ENCODE data around the gene HNRNPC. TPM values are rescaled to one million over a fixed set of nuclear protein-coding genes. Genes with fewer than 3 reads are reported as not detected.

HNRNPC gene
- total RNA-seq, 2 experiments from 2014 or later: 684 to 863 TPM

DNA sequence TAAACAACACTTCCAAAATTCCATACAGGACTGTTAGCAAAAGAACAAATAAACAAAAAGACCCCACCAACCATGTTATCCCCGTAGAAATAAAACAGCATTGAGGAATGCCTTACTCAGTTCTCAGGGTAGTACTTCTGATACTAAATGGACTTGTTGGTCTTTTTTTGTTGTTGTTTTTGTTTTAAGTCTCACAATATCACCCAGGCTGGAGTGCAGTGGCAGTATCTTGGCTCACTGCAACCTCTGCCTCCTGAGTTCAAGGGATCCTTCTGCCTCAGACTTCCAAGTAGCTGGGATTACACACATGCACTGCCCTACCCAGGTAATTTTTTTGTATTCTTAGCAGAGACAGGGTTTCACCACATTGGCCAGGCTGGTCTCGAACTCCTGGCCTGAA lies 17.1 kb downstream of the HNRNPC start:
- DNase-seq: no peak
- Mint-ChIP-seq H3K27me3 (no peaks in the 10 kb centered on the region), H3K27ac (no peak overlapping the region), H3K4me3 (no peak overlapping the region), H3K4me1 (peaks cover 56% of the 10 kb centered on the region), H3K36me3 (ENCODE audit: low read depth) (peaks cover 75% of the 10 kb centered on the region), H3K9me3 (no peaks in the 10 kb centered on the region)
- POLR2A ChIA-PET: no interaction called here
- CTCF ChIA-PET: no interaction called here

DNA sequence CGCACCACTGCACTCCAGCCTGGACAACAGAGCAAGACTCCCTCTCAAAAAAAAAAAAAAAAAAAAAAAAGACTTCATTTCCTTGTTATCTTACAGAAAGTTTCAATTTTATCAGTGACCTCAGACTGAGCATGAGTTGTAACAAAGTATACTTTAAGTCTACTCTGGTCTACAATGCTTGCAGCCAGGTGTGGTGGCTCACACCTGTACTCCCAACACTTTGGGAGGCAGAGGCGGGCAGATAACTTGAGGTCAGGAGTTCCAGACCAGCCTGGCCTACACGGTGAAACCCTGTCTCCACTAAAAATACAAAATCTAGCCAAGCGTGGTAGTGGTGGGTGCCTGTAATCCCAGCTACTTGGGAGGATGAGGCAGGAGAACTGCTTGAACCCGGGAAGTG lies 18.0 kb downstream of the HNRNPC start:
- H3K4me1 Mint-ChIP-seq: peaks cover 53% of the 10 kb centered on the region
- CTCF ChIA-PET: no interaction called here
- H3K4me3 Mint-ChIP-seq: no peak overlapping the region
- no peaks in the 10 kb centered on the region for H3K27me3 Mint-ChIP-seq
- no peaks in the 10 kb centered on the region for H3K9me3 Mint-ChIP-seq
- peaks cover 76% of the 10 kb centered on the region for H3K36me3 Mint-ChIP-seq (ENCODE audit: low read depth)
- no peak overlapping the region for H3K27ac Mint-ChIP-seq
- POLR2A ChIA-PET: no interaction called here
- no peak for DNase-seq

DNA sequence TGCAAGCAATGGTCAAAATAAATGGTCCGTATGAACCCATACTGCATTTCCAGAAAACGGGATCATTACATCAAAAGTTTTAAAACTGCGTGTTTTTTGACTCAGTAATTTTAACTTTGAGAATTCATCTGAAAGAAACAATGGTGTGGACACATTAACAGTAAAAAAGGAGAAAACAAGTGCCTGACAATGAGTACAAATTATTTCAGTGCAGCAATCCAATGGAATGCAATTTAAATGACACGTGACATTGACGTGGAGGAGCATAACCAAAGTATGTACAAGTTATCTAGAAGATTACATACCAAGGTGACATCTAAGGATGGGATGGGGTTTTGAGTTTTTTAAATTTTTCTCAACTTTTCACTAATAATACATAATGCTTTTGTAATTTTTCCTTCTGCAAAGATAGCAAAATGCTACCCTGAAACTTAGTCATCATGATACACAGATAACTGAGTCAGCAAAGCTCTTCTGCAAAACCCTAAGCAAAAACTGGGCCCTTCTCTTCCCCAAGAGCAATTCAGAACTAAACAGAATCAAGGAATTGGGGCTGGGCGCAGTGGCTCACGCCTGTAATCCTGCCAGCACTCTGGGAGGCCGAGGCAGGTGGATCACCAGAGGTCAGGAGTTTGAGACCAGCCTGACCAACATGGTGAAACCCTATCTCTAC lies 20.4 kb downstream of the HNRNPC start:
- Mint-ChIP-seq H3K27ac (no peak overlapping the region), H3K4me1 (peaks cover 50% of the 10 kb centered on the region), H3K9me3 (no peaks in the 10 kb centered on the region), H3K36me3 (ENCODE audit: low read depth) (peaks cover 68% of the 10 kb centered on the region), H3K27me3 (no peaks in the 10 kb centered on the region), H3K4me3 (no peak overlapping the region)
- DNase-seq: no peak
- ChIA-PET CTCF (no interaction called here), POLR2A (interaction anchor here (0.7 kb wide), 1 partner anchor 9 kb away, joined by 3 read pairs; no protein-coding TSS in a partner anchor)

DNA sequence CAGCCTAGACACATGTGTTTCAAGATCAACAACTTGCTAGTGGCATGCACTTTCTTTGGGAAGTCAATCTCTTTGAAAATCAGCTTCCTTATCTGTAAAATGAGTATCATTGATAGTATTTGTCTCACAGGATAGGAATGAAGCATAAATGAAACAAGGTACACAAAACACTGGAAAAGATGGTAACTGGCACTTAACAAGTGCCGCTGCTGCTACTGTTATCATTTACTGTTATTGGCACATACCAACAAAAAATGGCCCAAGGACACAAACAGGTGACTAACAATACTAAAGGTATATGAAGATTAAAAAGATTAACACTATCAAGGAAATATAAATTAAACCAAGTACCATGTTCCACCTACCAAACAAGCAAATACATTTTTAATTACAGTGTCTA lies 20.9 kb downstream of the HNRNPC start:
- ChIA-PET CTCF (interaction anchor here (1.2 to 1.3 kb wide), 2 partner anchors 9 to 17 kb away, joined by 3 to 4 read pairs; no protein-coding TSS in a partner anchor), POLR2A (no interaction called here)
- Mint-ChIP-seq H3K4me3 (no peak overlapping the region), H3K27ac (no peak overlapping the region), H3K27me3 (no peaks in the 10 kb centered on the region), H3K36me3 (ENCODE audit: low read depth) (peaks cover 64% of the 10 kb centered on the region), H3K9me3 (no peaks in the 10 kb centered on the region), H3K4me1 (peaks cover 47% of the 10 kb centered on the region)
- no peak for DNase-seq

DNA sequence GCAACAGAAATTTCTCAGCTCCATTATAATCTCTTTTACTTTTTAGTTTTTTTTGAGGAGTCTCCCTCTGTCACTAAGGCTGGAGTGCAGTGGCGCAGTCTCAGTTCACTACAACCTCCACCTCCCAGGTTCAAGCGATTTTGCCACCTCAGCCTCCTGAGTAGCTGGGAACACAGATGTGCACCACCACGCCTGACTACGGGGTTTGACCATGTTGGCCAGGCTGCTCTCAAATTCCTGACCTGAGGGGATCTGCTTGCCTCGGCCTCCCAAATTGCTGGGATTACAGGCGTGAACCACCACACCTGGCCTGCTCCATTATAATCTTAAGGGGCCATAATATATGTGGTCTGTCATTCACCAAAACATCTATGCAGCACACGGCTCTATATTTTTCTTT lies 23.4 kb downstream of the HNRNPC start:
- Mint-ChIP-seq H3K4me1 (peaks cover 52% of the 10 kb centered on the region), H3K27ac (no peak overlapping the region), H3K9me3 (no peaks in the 10 kb centered on the region), H3K36me3 (ENCODE audit: low read depth) (peaks cover 52% of the 10 kb centered on the region), H3K27me3 (no peaks in the 10 kb centered on the region), H3K4me3 (no peak overlapping the region)
- CTCF ChIA-PET: interaction anchor here (0.6 to 1.5 kb wide), 4 partner anchors 10 to 262 kb away, joined by 3 to 4 read pairs (median 4); no protein-coding TSS in a partner anchor
- DNase-seq: no peak
- POLR2A ChIA-PET: no interaction called here

DNA sequence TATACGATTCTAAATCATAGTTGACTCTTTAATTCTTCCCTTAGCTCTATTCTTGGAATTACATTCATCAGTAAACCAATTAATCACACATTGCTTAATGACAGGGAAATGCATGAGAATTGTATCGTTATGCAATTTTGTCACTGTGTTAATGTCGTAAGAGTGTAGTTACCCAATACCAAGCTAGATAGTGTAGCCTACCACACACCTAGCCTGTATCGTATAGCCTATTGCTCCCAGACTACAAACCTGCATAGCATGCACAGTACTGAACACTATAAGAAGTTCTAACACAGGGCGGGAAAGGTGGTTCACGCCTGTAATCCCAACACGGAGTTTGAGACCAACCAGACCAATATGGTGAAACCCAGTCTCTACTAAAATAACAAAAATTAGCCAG lies 24.7 kb downstream of the HNRNPC start:
- H3K9me3 Mint-ChIP-seq: no peaks in the 10 kb centered on the region
- H3K27ac Mint-ChIP-seq: no peak overlapping the region
- ChIA-PET POLR2A (interaction anchor here (0.6 kb wide), 2 partner anchors 21 to 52 kb away, joined by 3 read pairs; no protein-coding TSS in a partner anchor), CTCF (no interaction called here)
- H3K4me1 Mint-ChIP-seq: peaks cover 49% of the 10 kb centered on the region
- DNase-seq: no peak
- no peaks in the 10 kb centered on the region for H3K27me3 Mint-ChIP-seq
- peaks cover 46% of the 10 kb centered on the region for H3K36me3 Mint-ChIP-seq (ENCODE audit: low read depth)
- no peak overlapping the region for H3K4me3 Mint-ChIP-seq

DNA sequence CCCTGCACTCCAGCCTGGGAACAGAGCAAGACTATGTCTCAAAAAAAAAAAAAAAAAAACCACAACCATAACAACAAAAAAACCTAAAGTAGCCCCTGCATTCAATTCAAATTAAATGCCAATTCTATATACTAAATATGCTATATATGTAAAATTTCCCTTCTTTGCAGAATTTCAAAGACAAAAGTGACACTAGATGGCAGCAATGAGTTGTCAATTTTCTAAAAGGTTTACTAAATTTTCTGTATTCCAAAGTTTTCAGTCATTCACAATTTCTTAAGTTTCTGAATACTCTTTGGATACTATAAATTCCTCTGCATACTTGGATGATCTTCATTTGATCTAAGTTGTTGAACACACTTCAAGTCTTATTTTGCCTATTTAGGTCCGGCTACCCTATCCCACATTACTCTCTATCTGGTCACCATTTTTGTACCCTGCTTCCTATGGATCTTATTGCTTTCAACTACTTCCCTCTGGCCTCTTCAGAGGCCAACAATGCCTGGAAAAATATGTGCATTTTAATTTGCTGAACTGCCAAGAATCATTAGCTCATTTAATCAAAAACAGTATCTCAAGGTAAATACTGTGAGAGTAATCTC lies 27.9 kb downstream of the HNRNPC start:
- Mint-ChIP-seq H3K27ac (peak overlapping the region; percentile 65), H3K4me1 (peaks cover 57% of the 10 kb centered on the region), H3K36me3 (ENCODE audit: low read depth) (peaks cover 46% of the 10 kb centered on the region), H3K4me3 (no peak overlapping the region), H3K27me3 (no peaks in the 10 kb centered on the region), H3K9me3 (no peaks in the 10 kb centered on the region)
- CTCF ChIA-PET: interaction anchor here (1.0 to 3.3 kb wide), 4 partner anchors 13 to 25 kb away, joined by 3 to 14 read pairs (median 3); no protein-coding TSS in a partner anchor
- POLR2A ChIA-PET: interaction anchor here (0.6 kb wide), 1 partner anchor 9 kb away, joined by 3 read pairs; no protein-coding TSS in a partner anchor
- peak; percentile 25 for DNase-seq

DNA sequence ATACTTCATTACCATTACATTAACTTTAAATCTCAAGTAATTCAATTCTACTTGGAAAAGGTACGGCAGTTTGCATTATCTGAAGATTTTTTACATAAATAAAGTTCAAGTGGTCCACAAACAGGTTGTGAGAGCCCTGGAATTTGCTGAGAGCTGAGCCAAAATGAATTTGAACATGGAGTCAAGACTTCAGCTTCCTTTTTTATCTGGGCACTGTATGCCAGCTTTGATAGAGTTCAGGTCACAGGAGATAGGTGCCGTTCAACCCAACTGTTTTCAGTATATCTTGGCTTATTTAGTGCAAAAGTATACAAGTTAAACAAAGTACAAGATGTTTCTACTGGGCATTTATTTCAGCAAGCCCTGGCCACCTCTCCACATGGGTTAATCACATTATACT lies 28.8 kb downstream of the HNRNPC start:
- Mint-ChIP-seq H3K9me3 (no peaks in the 10 kb centered on the region), H3K4me1 (peaks cover 64% of the 10 kb centered on the region), H3K4me3 (no peak overlapping the region), H3K27me3 (no peaks in the 10 kb centered on the region), H3K27ac (no peak overlapping the region), H3K36me3 (ENCODE audit: low read depth) (peaks cover 49% of the 10 kb centered on the region)
- no peak for DNase-seq
- ChIA-PET POLR2A (no interaction called here), CTCF (interaction anchor here (0.7 to 3.3 kb wide), 4 partner anchors 9 to 31 kb away, joined by 3 to 14 read pairs (median 4); no protein-coding TSS in a partner anchor)

DNA sequence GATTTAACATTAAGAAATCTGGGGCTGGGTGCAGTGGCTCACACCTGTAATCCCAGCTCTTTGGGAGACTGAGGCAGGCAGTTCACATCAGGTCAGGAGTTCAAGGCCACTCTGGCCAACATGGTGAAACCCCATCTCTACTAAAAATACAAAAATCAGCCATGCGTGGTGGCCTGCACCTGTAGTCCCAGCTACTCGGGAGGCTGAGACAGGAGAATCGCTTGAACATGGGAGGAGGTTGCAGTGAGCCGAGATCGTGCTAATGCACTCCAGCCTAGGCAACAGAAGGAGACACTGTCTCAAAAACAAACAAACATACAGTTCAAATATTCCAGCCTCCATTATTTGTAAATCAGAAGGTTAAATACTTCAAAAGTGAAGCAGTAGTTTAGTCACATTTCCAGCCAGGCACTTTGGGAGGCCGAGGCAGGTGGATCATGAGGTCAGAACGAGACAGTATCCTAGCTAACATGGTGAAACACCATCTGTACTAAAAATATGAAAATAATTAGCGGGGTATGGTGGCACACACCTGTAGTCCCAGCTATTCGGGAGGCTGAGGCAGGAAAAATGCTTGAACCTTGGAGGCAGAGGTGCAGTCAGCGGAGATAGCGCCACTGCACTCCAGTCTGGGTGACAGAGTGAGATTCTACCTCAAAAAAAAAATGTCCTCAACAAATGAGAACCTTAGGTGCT lies 30.3 kb downstream of the HNRNPC start:
- ChIA-PET POLR2A (no interaction called here), CTCF (interaction anchor here (0.7 to 3.3 kb wide), 5 partner anchors 11 to 226 kb away, joined by 3 to 14 read pairs (median 3); no protein-coding TSS in a partner anchor)
- no peaks in the 10 kb centered on the region for H3K27me3 Mint-ChIP-seq
- peaks cover 73% of the 10 kb centered on the region for H3K4me1 Mint-ChIP-seq
- H3K36me3 Mint-ChIP-seq (ENCODE audit: low read depth): peaks cover 54% of the 10 kb centered on the region
- H3K27ac Mint-ChIP-seq: no peak overlapping the region
- H3K4me3 Mint-ChIP-seq: no peak overlapping the region
- DNase-seq: no peak
- H3K9me3 Mint-ChIP-seq: no peaks in the 10 kb centered on the region

DNA sequence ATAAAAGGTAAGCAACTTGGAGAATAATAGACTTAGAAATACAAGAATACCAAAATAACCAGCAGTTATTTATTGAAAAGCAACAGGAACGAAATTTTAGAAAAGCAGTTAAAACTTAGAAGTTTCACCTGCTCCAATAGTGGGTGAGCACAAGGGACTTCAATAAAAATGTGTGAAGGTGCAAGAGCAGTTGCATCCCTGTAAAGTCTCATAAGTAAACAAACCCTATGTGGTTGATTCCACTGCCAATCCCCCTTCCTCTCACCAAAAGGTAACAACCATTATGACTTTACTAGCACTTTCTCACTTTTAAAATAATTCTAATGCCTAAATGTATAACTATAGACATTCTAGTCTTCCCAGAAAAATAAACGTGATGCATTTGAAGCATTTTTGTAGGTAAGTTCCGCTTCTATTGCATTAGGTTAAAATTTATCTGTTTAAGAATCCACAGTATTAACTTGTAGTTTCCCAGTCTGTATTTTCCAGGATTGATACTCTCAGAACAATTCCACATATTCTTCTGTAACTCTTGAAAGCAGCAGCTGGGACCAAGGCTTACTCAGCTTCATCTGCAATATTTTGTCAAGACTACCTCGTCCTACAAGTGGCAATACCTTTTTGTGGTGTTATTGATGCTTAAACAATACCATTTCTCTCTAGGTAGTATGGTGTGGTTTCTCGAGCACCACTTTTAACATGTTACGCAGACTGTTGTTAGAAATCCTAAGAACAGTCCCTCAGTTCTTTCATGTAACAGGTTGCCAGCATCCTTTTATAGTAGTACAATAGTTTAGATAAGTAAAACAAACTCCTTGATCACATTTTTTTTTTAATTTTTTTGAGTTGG lies 32.1 kb downstream of the HNRNPC start:
- ChIA-PET POLR2A (no interaction called here), CTCF (no interaction called here)
- Mint-ChIP-seq H3K9me3 (no peaks in the 10 kb centered on the region), H3K36me3 (ENCODE audit: low read depth) (peaks cover 60% of the 10 kb centered on the region), H3K27ac (peak overlapping the region; percentile 19), H3K4me1 (peaks cover 83% of the 10 kb centered on the region), H3K27me3 (no peaks in the 10 kb centered on the region), H3K4me3 (no peak overlapping the region)
- DNase-seq: no peak

DNA sequence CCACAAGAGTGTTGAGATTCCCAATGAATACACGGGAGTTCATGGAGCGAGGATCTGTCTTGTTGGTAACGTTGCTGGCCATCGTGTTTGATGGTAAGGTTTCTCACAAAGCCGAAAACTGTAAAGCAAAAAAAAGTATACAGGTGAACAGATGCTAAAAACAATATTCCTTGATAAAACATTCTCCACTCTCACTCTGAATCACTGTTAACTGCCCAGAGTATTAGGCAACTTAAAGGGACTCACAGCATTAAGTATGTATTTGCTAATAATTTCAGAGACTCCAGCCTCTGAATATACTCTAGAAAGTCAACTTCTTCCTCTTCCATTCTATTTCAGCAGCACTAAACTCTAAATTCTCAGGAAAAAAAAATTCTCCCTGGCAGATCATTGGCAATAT lies 35.1 kb downstream of the HNRNPC start:
- H3K27ac Mint-ChIP-seq: no peak overlapping the region
- H3K4me3 Mint-ChIP-seq: no peak overlapping the region
- H3K9me3 Mint-ChIP-seq: no peaks in the 10 kb centered on the region
- H3K27me3 Mint-ChIP-seq: no peaks in the 10 kb centered on the region
- POLR2A ChIA-PET: no interaction called here
- CTCF ChIA-PET: no interaction called here
- H3K4me1 Mint-ChIP-seq: peaks cover 95% of the 10 kb centered on the region
- peaks cover 72% of the 10 kb centered on the region for H3K36me3 Mint-ChIP-seq (ENCODE audit: low read depth)
- no peak for DNase-seq

DNA sequence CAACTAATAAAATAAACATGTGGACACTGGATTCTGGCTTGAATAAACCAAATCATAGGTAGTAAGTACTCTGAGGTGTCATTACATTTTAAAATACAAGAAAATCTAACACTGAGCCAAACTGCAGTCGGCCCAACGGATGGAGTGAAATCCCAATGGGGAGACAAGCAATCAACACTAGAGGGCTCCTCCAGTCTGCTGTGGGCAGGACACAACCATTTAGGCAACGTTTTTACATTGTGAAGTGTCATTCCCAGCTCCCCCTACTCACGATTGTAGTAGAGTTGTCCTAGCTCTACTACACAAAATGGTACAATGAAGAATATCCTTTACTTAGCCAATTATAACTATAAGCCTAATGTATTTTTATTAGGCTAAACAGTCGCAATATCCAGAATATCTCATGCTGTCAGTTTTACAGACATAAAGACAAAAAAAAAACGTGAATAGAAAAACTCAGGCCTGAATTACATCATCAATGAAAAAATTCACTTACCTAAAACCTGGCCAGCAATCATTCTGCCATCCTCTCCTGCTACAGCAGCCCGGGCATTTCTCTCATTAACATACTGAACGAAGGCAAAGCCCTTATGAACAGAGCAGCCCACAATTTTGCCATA lies 35.7 kb downstream of the HNRNPC start:
- Mint-ChIP-seq H3K4me3 (no peak overlapping the region), H3K4me1 (peaks cover 91% of the 10 kb centered on the region), H3K27ac (peak overlapping the region; percentile 76), H3K36me3 (ENCODE audit: low read depth) (peaks cover 66% of the 10 kb centered on the region), H3K9me3 (no peaks in the 10 kb centered on the region), H3K27me3 (no peaks in the 10 kb centered on the region)
- no peak for DNase-seq
- ChIA-PET CTCF (interaction anchor here (1.3 kb wide), 1 partner anchor 147 kb away, joined by 3 read pairs; no protein-coding TSS in a partner anchor), POLR2A (no interaction called here)
